HG03139 (cell line): ENCODE data around the gene EFCAB11.
"Not testable (repeated sequence)": the region's sequence is repeated elsewhere in the genome, so short reads cannot be mapped to it uniquely, and the experiment has no call there.

Source experiments
- ATAC-seq: cut with Tn5 transposase; IDR thresholded peaks from one replicate; pipeline ENCODE4 v1.9.1; 2021; ENCODE audit not compliant: unreplicated experiment

EFCAB11 gene

DNA sequence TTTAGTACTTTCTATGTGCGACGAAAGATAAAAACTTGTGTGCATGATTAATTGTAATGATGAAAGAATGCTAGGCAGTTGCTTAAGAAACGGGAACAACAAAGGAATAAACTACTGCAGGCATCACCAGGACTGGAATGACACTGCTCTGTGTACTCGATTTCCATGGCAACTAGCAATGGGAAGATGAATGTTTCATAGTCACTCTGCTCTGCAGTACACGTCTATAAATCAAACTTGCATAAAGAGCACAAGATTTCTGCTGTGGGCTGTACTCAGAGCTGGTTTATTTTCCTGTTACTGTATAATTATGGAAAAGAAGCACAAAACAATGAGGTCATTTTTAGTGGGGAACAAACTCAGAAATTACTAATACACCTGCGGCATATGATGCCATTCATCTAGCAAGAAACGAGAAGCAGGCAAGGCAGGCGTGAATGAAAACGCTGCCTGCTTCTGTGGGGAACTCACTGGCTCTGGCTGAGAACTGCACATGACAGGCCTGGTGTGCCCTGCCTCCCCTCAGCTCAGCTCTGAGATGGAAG is 41.8 kb downstream of the EFCAB11 start:
- ATAC-seq, result no peak

DNA sequence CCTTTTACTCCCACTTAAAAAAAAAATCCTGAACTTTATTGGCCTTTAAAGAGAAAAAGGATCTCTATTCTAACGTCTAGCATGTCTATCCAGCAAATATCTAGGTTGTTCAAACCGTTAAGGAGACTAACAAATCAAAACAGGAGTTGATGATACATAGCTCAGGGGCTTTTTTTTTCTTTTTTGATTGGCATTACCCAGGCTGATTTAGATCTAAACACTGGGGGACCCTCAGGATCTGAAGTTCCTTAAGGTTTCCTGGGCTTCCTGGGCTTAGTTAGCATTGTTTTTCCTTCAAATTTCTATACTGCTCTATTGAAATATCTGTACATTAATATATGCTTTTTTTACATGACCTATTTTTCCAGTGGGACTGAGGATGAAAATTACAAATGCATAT is 42.3 kb downstream of the EFCAB11 start:
- no peak for ATAC-seq

GRCh38 chr14:89911010-89911919 is 43.3 kb downstream of the EFCAB11 start:
- ATAC-seq, result no peak

- no peak for ATAC-seq
Observed at GRCh38 chr14:89910691-89911009, 43.9 kb downstream of the EFCAB11 start.

- no peak for ATAC-seq
Observed at GRCh38 chr14:89909586-89909985, 44.9 kb downstream of the EFCAB11 start.

GRCh38 chr14:89908712-89909450 is 45.6 kb downstream of the EFCAB11 start:
- ATAC-seq, result no peak

GRCh38 chr14:89907655-89908054 is 46.9 kb downstream of the EFCAB11 start:
- ATAC-seq, result no peak

DNA sequence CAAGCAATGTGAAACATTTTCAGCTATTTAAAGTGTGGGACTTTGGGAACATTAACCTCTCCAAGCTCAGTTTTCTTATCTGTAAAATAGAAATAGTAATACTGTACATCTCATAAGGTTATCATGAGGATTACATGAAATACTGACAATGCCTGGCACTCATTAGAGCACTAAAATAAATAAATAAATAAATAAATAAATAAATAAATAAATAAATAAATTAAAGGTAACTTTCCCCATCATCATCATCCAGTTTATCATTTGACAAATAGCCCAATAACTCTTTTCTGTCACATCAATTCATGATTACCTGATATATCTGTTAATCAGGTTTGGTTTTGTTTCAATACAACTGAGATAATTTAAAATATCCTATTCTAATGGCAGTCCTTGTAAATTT is 48.5 kb downstream of the EFCAB11 start:
- ATAC-seq, result no peak

- ATAC-seq, result no peak
Observed at GRCh38 chr14:89903340-89903952, 51.1 kb downstream of the EFCAB11 start.

GRCh38 chr14:89902881-89903280 is 51.6 kb downstream of the EFCAB11 start:
- no peak for ATAC-seq

DNA sequence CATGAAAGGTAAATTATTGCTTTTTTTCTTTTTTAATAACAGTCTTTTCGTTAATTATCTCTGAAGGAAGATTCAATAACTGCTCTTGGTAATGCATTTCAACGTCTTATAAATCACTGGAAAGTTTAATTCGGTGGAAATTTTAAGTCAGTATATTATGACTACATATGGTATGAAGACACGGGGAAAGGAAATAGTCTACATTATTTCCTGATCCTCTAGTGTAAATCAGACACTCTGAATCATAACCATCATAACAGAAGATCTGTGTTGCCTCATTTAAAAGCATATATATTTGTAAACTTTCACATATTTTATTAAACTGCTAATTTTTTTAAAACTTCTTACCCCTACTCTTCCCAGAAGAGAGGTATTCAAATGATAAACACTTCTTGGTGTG is 53.7 kb downstream of the EFCAB11 start:
- no peak for ATAC-seq

DNA sequence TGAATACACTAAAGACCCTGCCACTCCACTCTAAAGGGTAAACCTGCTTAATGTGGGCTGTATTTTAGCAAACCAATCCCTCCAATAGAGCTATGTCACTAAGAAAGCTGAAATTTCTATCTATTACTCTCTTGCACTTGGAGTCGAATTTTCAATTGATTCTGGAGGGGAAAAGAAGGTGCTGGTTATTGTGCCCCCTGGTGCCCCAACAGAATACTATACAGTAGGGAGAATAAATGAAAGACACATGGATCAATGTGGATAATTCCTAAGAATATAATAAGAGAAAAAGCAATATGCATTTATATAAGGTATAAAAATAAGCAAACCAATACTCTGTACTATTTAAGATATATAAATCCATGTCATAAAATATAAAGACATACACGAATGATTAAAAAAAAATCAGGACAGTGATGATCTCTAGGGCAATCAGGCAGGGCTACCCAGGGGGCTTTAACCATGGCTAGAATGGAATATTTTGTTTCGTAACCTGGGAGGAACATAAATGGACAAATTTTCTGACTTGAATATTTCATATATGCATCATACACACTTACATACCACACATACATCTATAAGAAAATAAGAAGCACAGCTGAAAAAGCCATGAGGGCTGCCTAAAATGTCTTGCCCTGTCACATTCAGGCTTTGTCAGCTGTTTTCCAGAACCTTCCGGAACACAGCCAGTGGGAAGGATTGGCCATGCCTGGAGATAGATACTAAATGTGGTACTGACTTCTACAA is 54.4 kb downstream of the EFCAB11 start:
- ATAC-seq, result no peak

DNA sequence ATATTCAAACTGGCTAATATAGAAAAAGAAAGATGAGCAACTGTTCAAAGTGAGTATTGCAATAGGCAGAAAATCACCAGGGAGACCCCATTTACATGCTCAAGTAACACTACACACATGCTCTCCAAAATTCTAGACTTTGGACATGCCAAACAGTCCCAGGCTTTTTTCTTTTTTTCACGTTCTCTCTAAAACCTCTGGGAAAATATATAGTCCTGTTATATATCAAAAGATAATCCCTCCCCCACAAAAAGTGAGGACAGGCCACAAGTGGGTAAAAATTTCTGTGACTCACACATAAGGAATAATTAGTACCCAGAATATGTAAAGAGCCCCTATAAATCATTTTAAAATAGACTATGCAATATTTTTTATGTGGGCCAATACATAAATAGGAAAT is 55.2 kb downstream of the EFCAB11 start:
- ATAC-seq, result no peak

DNA sequence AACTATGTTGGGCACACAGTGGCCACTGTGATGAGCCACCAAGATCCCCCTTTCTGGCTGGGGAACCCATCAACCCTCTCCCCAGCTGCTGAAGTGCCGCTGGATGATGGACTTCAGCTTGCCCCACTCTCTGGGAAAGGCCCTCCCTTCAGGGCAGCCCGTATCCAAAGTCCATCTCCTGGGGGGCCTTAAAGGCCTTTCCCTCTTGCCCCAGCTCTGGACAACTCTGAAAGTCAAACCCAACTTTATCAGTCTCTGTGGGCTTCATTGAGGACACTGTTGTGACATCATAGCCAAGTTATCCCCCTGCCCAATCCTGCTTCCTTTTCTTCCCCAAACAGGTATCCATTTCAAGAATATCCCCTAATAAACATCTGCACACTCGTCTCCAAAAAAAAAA is 61.1 kb downstream of the EFCAB11 start:
- not testable (repeated sequence) for ATAC-seq

DNA sequence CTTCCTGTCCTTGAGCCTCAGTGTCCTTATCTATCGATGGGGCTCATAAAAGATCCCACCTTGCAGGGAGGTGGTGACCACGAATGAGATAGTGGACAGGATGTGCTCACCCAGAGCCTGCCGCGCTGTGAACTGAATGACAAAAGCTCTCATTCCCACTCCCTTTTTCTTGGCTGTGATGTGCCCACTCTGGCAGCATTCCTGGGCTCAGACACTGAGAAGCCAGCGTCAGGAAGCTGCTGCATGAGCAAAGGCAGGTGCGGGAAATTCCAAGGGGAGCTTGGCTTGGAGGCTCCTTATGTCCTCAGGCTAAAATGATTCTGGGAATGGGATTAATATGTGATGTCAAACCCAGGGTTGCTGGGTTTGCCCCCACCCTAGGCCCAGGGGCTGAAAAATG is 61.6 kb downstream of the EFCAB11 start:
- no peak for ATAC-seq

- not testable (repeated sequence) for ATAC-seq
Observed at GRCh38 chr14:89891721-89892120, 62.8 kb downstream of the EFCAB11 start.

DNA sequence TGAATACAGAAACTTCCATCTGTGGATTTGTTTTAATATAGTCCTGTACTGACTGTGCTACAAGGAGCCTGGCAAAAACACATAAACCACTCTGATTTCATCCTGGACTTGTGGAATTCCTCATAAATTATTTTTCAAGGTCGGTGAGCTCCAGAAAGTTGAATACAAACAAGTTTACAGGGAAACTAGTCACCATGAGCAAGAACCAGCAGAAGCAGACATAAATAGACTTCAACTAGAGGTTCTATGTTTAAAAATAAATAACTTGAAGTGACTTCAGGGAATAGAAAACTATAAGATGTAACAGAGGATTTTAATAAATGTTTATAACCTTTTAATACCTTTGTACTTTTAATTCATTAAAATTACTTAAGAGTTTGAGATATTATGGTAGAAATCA is 63.5 kb downstream of the EFCAB11 start:
- no peak for ATAC-seq

DNA sequence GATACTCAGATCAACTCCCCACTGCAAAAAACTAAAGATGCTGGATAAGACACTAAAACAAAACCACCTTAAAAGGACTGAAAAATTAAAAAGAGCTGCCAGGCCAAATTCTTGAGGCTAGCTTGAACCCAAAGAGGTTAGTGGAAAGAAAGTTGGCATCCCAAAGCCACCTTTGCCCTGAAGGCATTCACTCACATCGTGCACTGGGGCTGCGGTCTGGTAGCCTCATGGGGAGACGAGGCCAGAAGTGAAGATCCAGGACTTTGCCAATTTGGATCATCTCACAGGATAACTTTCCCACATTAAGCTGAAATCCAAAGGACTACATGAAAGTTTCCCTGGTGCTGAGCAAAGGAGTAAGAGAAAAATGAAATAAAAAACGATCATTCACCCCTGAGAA is 63.9 kb downstream of the EFCAB11 start:
- ATAC-seq, result no peak

DNA sequence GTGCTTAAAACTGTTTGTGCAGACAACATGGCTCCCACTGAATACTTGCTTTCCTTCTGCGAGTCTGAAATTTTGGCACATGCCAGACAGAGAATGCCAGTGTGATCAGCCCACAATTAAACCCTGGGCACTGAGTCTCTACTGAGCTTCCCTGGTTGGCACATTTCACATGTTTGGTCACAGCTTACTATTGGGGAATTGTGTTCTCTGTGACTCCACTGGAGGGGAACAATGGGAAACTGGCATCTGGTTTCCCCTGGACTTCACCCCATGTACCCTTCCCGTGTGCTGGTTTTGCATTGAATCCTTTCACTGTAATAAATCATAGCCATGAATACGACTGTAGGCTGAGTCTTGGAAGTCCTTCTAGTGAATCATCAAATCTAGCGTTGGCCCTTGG is 64.9 kb downstream of the EFCAB11 start:
- ATAC-seq, result no peak

- no peak for ATAC-seq
Observed at GRCh38 chr14:89884761-89885160, 69.8 kb downstream of the EFCAB11 start.

GRCh38 chr14:89881839-89882238 is 72.7 kb downstream of the EFCAB11 start:
- no peak for ATAC-seq
